IMR-90 (cell line): ENCODE data around the gene DCTN5. TPM values are rescaled to one million over a fixed set of nuclear protein-coding genes. Genes with fewer than 3 reads are reported as not detected.

Experiments
- ATAC-seq: fragments of 200-7000 bp; cut with Tn5 transposase; 2 replicates; pipeline ENCODE4 v1.9.1; 2020; ENCODE audit warnings: low read depth, mild to moderate bottlenecking, moderate library complexity
- BruUV-seq: library from RNA; stranded (reverse); fragments of 400-500 nt; replicated peaks from 2 replicates; lab custom pipeline; 2021; lab: Mats Ljungman, UMichigan
- CTCF ChIA-PET: fragments of 300-600 bp; formaldehyde crosslinking; extraction: SDS; loops from one replicate; lab custom pipeline; 2021; ENCODE audit warnings: antibody characterized with exemption; lab: Yijun Ruan, JAX
- POLR2A ChIA-PET: fragments of 300-600 bp; sonication (Branson Sonifier 250); formaldehyde crosslinking; loops from one replicate; lab custom pipeline; 2022; ENCODE audit warnings: antibody characterized with exemption; ENCODE audit not compliant: unreplicated experiment; lab: Charles Lee
- DNase-seq: peaks from one replicate; pipeline ENCODE4 v3.0.0; 2013
- H2AFZ ChIP-seq: replicated peaks from 2 replicates; pipeline ENCODE3; 2013; ENCODE audit warnings: low read length, mild to moderate bottlenecking; ENCODE audit not compliant: poor library complexity
- H2AK5ac ChIP-seq: 2 replicates; pipeline ENCODE4 v1.6.1; 2013; ENCODE audit warnings: low read depth, low read length, inconsistent platforms
- H2AK9ac ChIP-seq: replicated peaks from 2 replicates; pipeline ENCODE3; 2013; ENCODE audit warnings: mild to moderate bottlenecking, low read depth, low read length, moderate library complexity; ENCODE audit not compliant: poor library complexity
- H2BK120ac ChIP-seq: 2 replicates; pipeline ENCODE4 v1.6.1; 2013; ENCODE audit warnings: low read depth, low read length, inconsistent platforms
- H2BK15ac ChIP-seq: 3 replicates; pipeline ENCODE4 v1.6.1; 2013; ENCODE audit warnings: low read depth, low read length, inconsistent platforms
- H2BK20ac ChIP-seq: 2 replicates; pipeline ENCODE4 v1.6.1; 2013; ENCODE audit warnings: low read depth, mild to moderate bottlenecking, inconsistent platforms, low read length, moderate library complexity
- H2BK5ac ChIP-seq: 2 replicates; pipeline ENCODE4 v1.6.1; 2013; ENCODE audit warnings: mild to moderate bottlenecking, low read depth, low read length, inconsistent platforms; ENCODE audit not compliant: poor library complexity, severe bottlenecking
- H3K14ac ChIP-seq: replicated peaks from 2 replicates; pipeline ENCODE4 v1.6.1; 2013; ENCODE audit warnings: low read depth, low read length, inconsistent platforms
- H3K18ac ChIP-seq: 2 replicates; pipeline ENCODE4 v1.6.1; 2013; ENCODE audit warnings: low read depth, low read length, control low read depth
- H3K23ac ChIP-seq: 2 replicates; pipeline ENCODE4 v1.6.1; 2013; ENCODE audit warnings: low read depth, low read length, inconsistent platforms
- H3K27ac ChIP-seq: 2 replicates; pipeline ENCODE4 v1.5.1; 2013; ENCODE audit warnings: mild to moderate bottlenecking, control low read depth, low read length; ENCODE audit not compliant: insufficient read depth
- H3K27me3 ChIP-seq: 2 replicates; pipeline ENCODE4 v1.6.1; 2013; ENCODE audit warnings: low read length; ENCODE audit not compliant: control insufficient read depth, insufficient read depth
- H3K36me3 ChIP-seq: 2 replicates; pipeline ENCODE4 v1.6.1; 2013; ENCODE audit warnings: low read length, mixed read lengths; ENCODE audit not compliant: control insufficient read depth, insufficient read depth
- H3K4ac ChIP-seq: 2 replicates; pipeline ENCODE4 v1.6.1; 2013; ENCODE audit warnings: low read depth, low read length, inconsistent platforms
- H3K4me1 ChIP-seq: 2 replicates; pipeline ENCODE4 v1.6.1; 2013; ENCODE audit warnings: low read length, mixed read lengths; ENCODE audit not compliant: control insufficient read depth, insufficient read depth
- H3K4me2 ChIP-seq: 2 replicates; pipeline ENCODE4 v1.6.1; 2013; ENCODE audit warnings: low read depth, mild to moderate bottlenecking, control low read depth, low read length, moderate library complexity
- H3K4me3 ChIP-seq: 2 replicates; pipeline ENCODE4 v1.5.1; 2013; ENCODE audit warnings: low read depth, mild to moderate bottlenecking, control low read depth, low read length, moderate library complexity; ENCODE audit not compliant: insufficient read depth
- H3K56ac ChIP-seq: 2 replicates; pipeline ENCODE4 v1.6.1; 2013; ENCODE audit warnings: low read length, inconsistent platforms; ENCODE audit not compliant: insufficient read depth; ENCODE audit errors: extremely low read depth
- H3K79me1 ChIP-seq, 2 experiments: 2 replicates each; pipeline ENCODE4 v1.6.1; 2013; ENCODE audit warnings: low read length in 2 of 2, inconsistent platforms in 1 of 2, low read depth in 1 of 2
- H3K9ac ChIP-seq: 2 replicates; pipeline ENCODE4 v1.6.1; 2013; ENCODE audit warnings: low read depth, low read length, control low read depth
- H3K9me1 ChIP-seq: 2 replicates; pipeline ENCODE4 v1.6.1; 2013; ENCODE audit warnings: low read length, inconsistent platforms; ENCODE audit not compliant: insufficient read depth
- H3K9me3 ChIP-seq: 2 replicates; pipeline ENCODE4 v1.6.1; 2013; ENCODE audit warnings: low read length; ENCODE audit not compliant: control insufficient read depth, insufficient read depth
- H4K20me1 ChIP-seq: 2 replicates; pipeline ENCODE4 v1.6.1; 2013; ENCODE audit warnings: low read length, inconsistent platforms; ENCODE audit not compliant: insufficient read depth
- H4K5ac ChIP-seq: 2 replicates; pipeline ENCODE4 v1.6.1; 2013; ENCODE audit warnings: mild to moderate bottlenecking, low read depth, low read length, control low read depth
- H4K8ac ChIP-seq, 2 experiments: 2 replicates each; pipeline ENCODE4 v1.6.1; 2013; ENCODE audit warnings: low read depth in 2 of 2, low read length in 2 of 2, control low read depth in 1 of 2, inconsistent platforms in 1 of 2
- H4K91ac ChIP-seq: 2 replicates; pipeline ENCODE4 v1.6.1; 2013; ENCODE audit warnings: low read depth, low read length, inconsistent platforms; ENCODE audit not compliant: insufficient read depth
- BHLHE40 ChIP-seq: fragments of 150-350 bp; IDR thresholded peaks from 2 replicates; pipeline ENCODE4 v1.6.1; 2016; ENCODE audit warnings: mild to moderate bottlenecking, low read depth, low read length
- CEBPB ChIP-seq: IDR thresholded peaks from 2 replicates; pipeline ENCODE4 v1.6.1; 2012; ENCODE audit warnings: low read depth, low read length, improper control_type of control experiment
- CHD1 ChIP-seq: IDR thresholded peaks from 2 replicates; pipeline ENCODE4 v1.6.1; 2012; ENCODE audit warnings: low read depth, low read length, improper control_type of control experiment
- FOS ChIP-seq: fragments of 150-350 bp; IDR thresholded peaks from 2 replicates; pipeline ENCODE4 v1.6.1; 2016; ENCODE audit warnings: low read depth, low read length
- MAFK ChIP-seq: IDR thresholded peaks from 2 replicates; pipeline ENCODE4 v1.6.1; 2012; ENCODE audit warnings: low read depth, low read length, improper control_type of control experiment
- MAZ ChIP-seq: IDR thresholded peaks from 2 replicates; pipeline ENCODE4 v1.6.1; 2012; ENCODE audit warnings: low read depth, mild to moderate bottlenecking, low read length, improper control_type of control experiment, moderate library complexity, borderline replicate concordance
- MXI1 ChIP-seq: IDR thresholded peaks from 2 replicates; pipeline ENCODE4 v1.6.1; 2012; ENCODE audit warnings: low read depth, mild to moderate bottlenecking, low read length, moderate library complexity, borderline replicate concordance
- NFE2L2 ChIP-seq: fragments of 150-350 bp; IDR thresholded peaks from 2 replicates; pipeline ENCODE4 v1.6.1; 2016; ENCODE audit warnings: low read depth, mild to moderate bottlenecking, low read length
- POLR2A ChIP-seq: IDR thresholded peaks from 2 replicates; pipeline ENCODE4 v1.6.1; 2012; ENCODE audit warnings: mild to moderate bottlenecking, low read depth, low read length
- RAD21 ChIP-seq: IDR thresholded peaks from 2 replicates; pipeline ENCODE4 v1.6.1; 2012; ENCODE audit warnings: low read length, improper control_type of control experiment
- RCOR1 ChIP-seq: IDR thresholded peaks from 2 replicates; pipeline ENCODE4 v1.6.1; 2012; ENCODE audit warnings: mild to moderate bottlenecking, low read length, improper control_type of control experiment; ENCODE audit not compliant: insufficient replicate concordance
- RFX5 ChIP-seq: IDR thresholded peaks from 2 replicates; pipeline ENCODE4 v1.8.0; 2012; ENCODE audit warnings: low read depth, mild to moderate bottlenecking, low read length, moderate library complexity
- SMC3 ChIP-seq: fragments of 150-350 bp; IDR thresholded peaks from 2 replicates; pipeline ENCODE4 v1.6.1; 2016; ENCODE audit warnings: low read depth, mild to moderate bottlenecking, antibody characterized with exemption, low read length, moderate library complexity
- WGBS, 2 experiments: methylation state at CpG; one replicate each; pipeline versions ENCODE4 v1.1.5 to v1.1.7; 2013; ENCODE audit warnings: missing lambda C conversion rate in 2 of 2; ENCODE audit not compliant: insufficient read length in 1 of 2; ENCODE audit errors: extremely low coverage in 2 of 2; 5-methylcytosine and 5-hydroxymethylcytosine counted together
- dilution Hi-C: fragments of 300-500 bp; cut with HindIII; formaldehyde crosslinking; loops from one replicate; pipeline ENCODE4 v1.14.3; 2018; ENCODE audit warnings: low sequenced_read_pairs; ENCODE audit not compliant: unreplicated experiment
- in situ Hi-C: fragments of 300-500 bp; cut with MboI; formaldehyde crosslinking; loops from 3 replicates; pipeline ENCODE4 v1.14.3; 2019; ENCODE audit warnings: low sequenced_read_pairs, inconsistent platforms, mixed read lengths
- intact Hi-C: fragments of 100-400 bp; cut with micrococcal nuclease; formaldehyde crosslinking; loops from 2 replicates; pipeline ENCODE4 v1.10.0; 2022
- polyA plus RNA-seq, 3 experiments: library from polyadenylated mRNA; depleted of rRNA; stranded (reverse); fragments of >200 nt; gene quantifications; 2 replicates each; pipeline ENCODE4 v1.2.3, GENCODE V29; 2012; ENCODE audit warnings: low replicate concordance in 1 of 3
- total RNA-seq: library from RNA; depleted of rRNA; stranded (reverse); fragments of >200 nt; gene quantifications from 2 replicates; pipeline ENCODE4 v1.2.3, GENCODE V29; 2012
- TF ChIP-seq, protein P1 (sequence below): conservative IDR thresholded peaks from 2 replicates; pipeline ENCODE4 v1.5.1; 2012; ENCODE audit warnings: mild to moderate bottlenecking, low read depth, low read length, improper control_type of control experiment
- TF ChIP-seq, protein P2 (sequence below): fragments of 150-350 bp; IDR thresholded peaks from 2 replicates; pipeline ENCODE4 v1.6.1; 2016; ENCODE audit warnings: low read depth, mild to moderate bottlenecking, low read length, moderate library complexity, borderline replicate concordance
- TF ChIP-seq, protein P3 (sequence below): fragments of 150-350 bp; IDR thresholded peaks from 2 replicates; pipeline ENCODE4 v1.6.1; 2017; ENCODE audit warnings: mild to moderate bottlenecking, antibody characterized with exemption, low read length, low read depth

The DCTN5 gene
- total and polyA plus RNA-seq, 2 of the 4 experiments (the other 2 are of a cell fraction), result 49.6 to 111 TPM

GRCh38 chr16:23726710-23727109 lies 85.4 kb downstream of the DCTN5 start:
- H4K91ac ChIP-seq, result no peak overlapping the region
- H2AFZ ChIP-seq, result no peak overlapping the region
- H2AK5ac ChIP-seq, result no peak overlapping the region
- ChIA-PET CTCF (no interaction called here), POLR2A (no interaction called here)
- no peaks in the 10 kb centered on the region for H3K9me1 ChIP-seq
- no peak overlapping the region for H3K14ac ChIP-seq
- H2AK9ac ChIP-seq, result no peak overlapping the region
- DNase-seq (no peak), ATAC-seq (no peak)
- H3K23ac ChIP-seq, result no peak overlapping the region
- H3K4me3 ChIP-seq, result no peak overlapping the region
- H3K18ac ChIP-seq, result no peak overlapping the region
- WGBS, 2 experiments, result no CpG with 5 or more reads among the region's 3 CpGs
- no peak overlapping the region for H3K56ac ChIP-seq
- no peak for TF ChIP-seq BHLHE40
- TF ChIP-seq NFE2L2, result no peak
- TF ChIP-seq CEBPB, result no peak
- no peak for TF ChIP-seq POLR2A
- TF ChIP-seq MAFK, result no peak
- no peak for TF ChIP-seq CHD1
- no peak for TF ChIP-seq MAZ
- no peak for TF ChIP-seq RAD21
- TF ChIP-seq, protein P1, sequence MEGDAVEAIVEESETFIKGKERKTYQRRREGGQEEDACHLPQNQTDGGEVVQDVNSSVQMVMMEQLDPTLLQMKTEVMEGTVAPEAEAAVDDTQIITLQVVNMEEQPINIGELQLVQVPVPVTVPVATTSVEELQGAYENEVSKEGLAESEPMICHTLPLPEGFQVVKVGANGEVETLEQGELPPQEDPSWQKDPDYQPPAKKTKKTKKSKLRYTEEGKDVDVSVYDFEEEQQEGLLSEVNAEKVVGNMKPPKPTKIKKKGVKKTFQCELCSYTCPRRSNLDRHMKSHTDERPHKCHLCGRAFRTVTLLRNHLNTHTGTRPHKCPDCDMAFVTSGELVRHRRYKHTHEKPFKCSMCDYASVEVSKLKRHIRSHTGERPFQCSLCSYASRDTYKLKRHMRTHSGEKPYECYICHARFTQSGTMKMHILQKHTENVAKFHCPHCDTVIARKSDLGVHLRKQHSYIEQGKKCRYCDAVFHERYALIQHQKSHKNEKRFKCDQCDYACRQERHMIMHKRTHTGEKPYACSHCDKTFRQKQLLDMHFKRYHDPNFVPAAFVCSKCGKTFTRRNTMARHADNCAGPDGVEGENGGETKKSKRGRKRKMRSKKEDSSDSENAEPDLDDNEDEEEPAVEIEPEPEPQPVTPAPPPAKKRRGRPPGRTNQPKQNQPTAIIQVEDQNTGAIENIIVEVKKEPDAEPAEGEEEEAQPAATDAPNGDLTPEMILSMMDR, result no peak
- no peak for TF ChIP-seq RFX5
- TF ChIP-seq FOS, result no peak
- no peak for TF ChIP-seq RCOR1
- TF ChIP-seq, protein P2, sequence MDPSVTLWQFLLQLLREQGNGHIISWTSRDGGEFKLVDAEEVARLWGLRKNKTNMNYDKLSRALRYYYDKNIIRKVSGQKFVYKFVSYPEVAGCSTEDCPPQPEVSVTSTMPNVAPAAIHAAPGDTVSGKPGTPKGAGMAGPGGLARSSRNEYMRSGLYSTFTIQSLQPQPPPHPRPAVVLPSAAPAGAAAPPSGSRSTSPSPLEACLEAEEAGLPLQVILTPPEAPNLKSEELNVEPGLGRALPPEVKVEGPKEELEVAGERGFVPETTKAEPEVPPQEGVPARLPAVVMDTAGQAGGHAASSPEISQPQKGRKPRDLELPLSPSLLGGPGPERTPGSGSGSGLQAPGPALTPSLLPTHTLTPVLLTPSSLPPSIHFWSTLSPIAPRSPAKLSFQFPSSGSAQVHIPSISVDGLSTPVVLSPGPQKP, result no peak
- no peak for TF ChIP-seq MXI1
- no peak for TF ChIP-seq SMC3
- TF ChIP-seq, protein P3, sequence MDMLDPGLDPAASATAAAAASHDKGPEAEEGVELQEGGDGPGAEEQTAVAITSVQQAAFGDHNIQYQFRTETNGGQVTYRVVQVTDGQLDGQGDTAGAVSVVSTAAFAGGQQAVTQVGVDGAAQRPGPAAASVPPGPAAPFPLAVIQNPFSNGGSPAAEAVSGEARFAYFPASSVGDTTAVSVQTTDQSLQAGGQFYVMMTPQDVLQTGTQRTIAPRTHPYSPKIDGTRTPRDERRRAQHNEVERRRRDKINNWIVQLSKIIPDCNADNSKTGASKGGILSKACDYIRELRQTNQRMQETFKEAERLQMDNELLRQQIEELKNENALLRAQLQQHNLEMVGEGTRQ, result no peak
- H4K20me1 ChIP-seq, result no peaks in the 10 kb centered on the region
- H3K79me1 ChIP-seq, result no peaks in the 10 kb centered on the region
- no peaks in the 10 kb centered on the region for H3K4me1 ChIP-seq
- H3K27me3 ChIP-seq, result no peaks in the 10 kb centered on the region
- dilution Hi-C loops, result no loop called here
- in situ Hi-C loops, result no loop called here
- H4K5ac ChIP-seq, result no peak overlapping the region
- H3K27ac ChIP-seq, result no peak overlapping the region
- H3K9me3 ChIP-seq, result no peaks in the 10 kb centered on the region
- H2BK120ac ChIP-seq, result no peak overlapping the region
- H3K36me3 ChIP-seq, result no peaks in the 10 kb centered on the region
- no peak overlapping the region for H3K4ac ChIP-seq
- H2BK5ac ChIP-seq, result no peak overlapping the region
- H2BK15ac ChIP-seq, result no peak overlapping the region
- no peak overlapping the region for H3K9ac ChIP-seq
- no TSS peak for BruUV-seq
- intact Hi-C loops, result loop anchor here (1.0 kb wide), 1 partner anchor 85 kb away; the partner anchor contains the start of genes DCTN5 and PALB2
- H4K8ac ChIP-seq, result no peak overlapping the region
- no peak overlapping the region for H2BK20ac ChIP-seq
- H3K4me2 ChIP-seq, result no peak overlapping the region
